Activated naive CD4-positive, alpha-beta T cell treated with anti-CD3 and anti-CD28 coated beads, Interleukin-2, amount 50 U/mL, for 24 hours (primary cell): Measurements from ENCODE around the gene TCF12.
A peak's percentile ranks its signal among the peaks of the same experiment; 100 is the strongest.
"Not testable (repeated sequence)": the region's sequence is repeated elsewhere in the genome, so short reads cannot be mapped to it uniquely, and the experiment has no call there.

Experiments used
- H3K27ac Mint-ChIP-seq: one replicate; pipeline ENCODE4 v1.8.0; 2021; ENCODE audit warnings: mild to moderate bottlenecking, mixed read lengths
- H3K27me3 Mint-ChIP-seq: one replicate; pipeline ENCODE4 v1.8.0; 2021; ENCODE audit warnings: mixed read lengths
- H3K36me3 Mint-ChIP-seq: one replicate; pipeline ENCODE4 v1.8.0; 2021; ENCODE audit warnings: mixed read lengths
- H3K4me1 Mint-ChIP-seq: one replicate; pipeline ENCODE4 v1.8.0; 2021; ENCODE audit warnings: mixed read lengths
- H3K4me3 Mint-ChIP-seq: one replicate; pipeline ENCODE4 v1.8.0; 2021; ENCODE audit warnings: mild to moderate bottlenecking, mixed read lengths
- H3K9me3 Mint-ChIP-seq: one replicate; pipeline ENCODE4 v1.8.0; 2021; ENCODE audit warnings: mixed read lengths

The TCF12 gene

DNA sequence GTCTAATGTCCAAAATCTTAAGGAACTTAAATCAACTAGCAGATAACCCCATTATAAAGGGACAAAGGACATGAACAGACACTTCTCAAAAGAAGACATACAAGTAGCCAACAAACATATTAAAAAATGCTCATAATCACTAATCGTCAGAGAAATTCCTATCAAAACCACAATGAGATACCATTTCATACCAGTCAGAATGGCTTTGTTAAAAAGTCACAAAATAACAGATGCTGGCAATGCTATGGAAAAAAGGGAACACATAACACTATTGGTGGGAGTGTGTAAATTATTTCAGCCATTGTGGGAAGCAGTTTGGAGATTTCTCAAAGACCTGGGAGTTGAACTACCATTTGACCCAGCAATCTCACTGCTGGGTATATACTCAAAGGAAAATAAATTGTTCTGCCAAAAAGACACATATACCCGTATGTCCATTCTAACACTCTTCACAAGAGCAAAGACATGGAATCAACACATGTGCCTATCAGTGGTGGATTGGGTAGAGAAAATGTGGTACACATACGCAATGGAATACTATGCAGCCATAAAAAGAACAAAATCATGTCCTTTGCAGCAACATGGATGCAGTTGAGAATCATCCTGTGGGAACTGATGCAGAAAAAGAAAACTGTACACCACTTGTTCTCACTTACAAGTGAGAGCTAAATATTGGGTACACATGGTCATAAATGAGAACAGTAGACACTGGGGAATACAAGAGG is 78.5 kb downstream of the TCF12 start:
- Mint-ChIP-seq H3K4me1 (peaks cover 31% of the 10 kb centered on the region), H3K27me3 (no peaks in the 10 kb centered on the region), H3K27ac (no peak overlapping the region), H3K9me3 (no peaks in the 10 kb centered on the region), H3K4me3 (no peak overlapping the region), H3K36me3 (peaks cover 21% of the 10 kb centered on the region)

DNA sequence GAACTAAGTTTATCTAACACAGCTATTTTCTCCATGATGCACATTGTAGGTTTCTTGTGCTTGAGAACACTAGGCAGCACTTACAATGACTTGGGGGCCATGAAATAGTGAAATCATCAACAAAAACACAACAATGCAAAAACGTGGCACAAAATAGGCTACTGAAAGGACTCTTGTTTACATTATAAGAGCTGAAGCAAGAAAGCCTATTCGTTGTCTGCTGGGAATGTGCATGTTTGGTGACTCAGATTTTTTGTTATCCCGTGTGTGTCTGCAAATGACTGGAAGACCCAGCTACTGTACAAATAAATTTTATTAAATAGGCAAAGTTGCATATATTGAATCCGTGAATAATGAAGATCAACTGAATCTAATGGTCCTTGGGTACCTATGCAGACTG is 85.0 kb downstream of the TCF12 start:
- no peak overlapping the region for H3K4me3 Mint-ChIP-seq
- H3K4me1 Mint-ChIP-seq, result peaks cover 38% of the 10 kb centered on the region
- H3K27me3 Mint-ChIP-seq, result no peaks in the 10 kb centered on the region
- H3K27ac Mint-ChIP-seq, result no peak overlapping the region
- H3K9me3 Mint-ChIP-seq, result no peaks in the 10 kb centered on the region
- H3K36me3 Mint-ChIP-seq, result peaks cover 15% of the 10 kb centered on the region

DNA sequence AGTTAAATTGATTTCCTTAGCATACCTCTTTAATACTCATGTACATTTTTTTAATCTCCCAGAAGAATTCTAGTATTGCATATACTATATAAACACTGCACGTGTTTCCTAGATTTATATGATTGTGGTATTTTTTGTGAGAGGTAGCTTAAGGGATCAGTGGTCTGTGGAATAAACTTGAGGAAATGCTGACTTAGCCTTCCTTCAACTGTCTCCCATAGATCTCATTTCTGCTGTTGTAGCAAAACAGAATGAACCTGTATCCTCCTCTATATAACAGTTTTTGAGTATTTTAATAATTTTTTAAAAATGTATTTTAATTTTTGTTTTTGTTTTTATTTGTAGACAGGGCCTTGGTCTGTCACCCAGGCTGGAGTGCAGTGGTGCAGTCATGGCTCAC is 86.8 kb downstream of the TCF12 start:
- Mint-ChIP-seq H3K27me3 (no peaks in the 10 kb centered on the region), H3K36me3 (peaks cover 18% of the 10 kb centered on the region), H3K27ac (no peak overlapping the region), H3K4me3 (no peak overlapping the region), H3K4me1 (peaks cover 40% of the 10 kb centered on the region), H3K9me3 (no peaks in the 10 kb centered on the region)

DNA sequence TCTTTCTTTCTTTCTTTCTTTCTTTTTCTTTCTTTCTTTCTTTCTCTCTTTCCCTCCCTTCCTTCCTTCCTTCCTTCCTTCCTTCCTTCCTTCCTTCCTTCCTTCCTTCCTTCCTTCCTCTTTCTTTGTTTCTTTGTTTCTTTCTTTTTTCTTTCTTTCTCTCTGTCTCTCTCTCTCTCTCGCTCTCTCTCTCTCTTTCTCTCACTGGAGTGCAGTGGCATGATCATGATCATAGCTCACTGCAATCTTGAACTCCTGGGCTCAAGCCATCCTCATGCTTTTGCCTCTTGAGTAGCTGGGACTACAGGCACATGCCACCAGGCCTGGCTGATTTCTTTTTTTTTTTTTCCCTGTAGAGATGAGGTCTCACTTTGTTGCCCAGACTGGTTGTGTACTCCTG is 89.4 kb downstream of the TCF12 start:
- H3K9me3 Mint-ChIP-seq, H3K4me3 Mint-ChIP-seq, H3K27me3 Mint-ChIP-seq: not testable (repeated sequence)
- Mint-ChIP-seq H3K36me3 (peaks cover 12% of the 10 kb centered on the region), H3K4me1 (peaks cover 50% of the 10 kb centered on the region), H3K27ac (peak overlapping the region; percentile 83)

GRCh38 chr15:57010724-57011123 is 92.3 kb downstream of the TCF12 start:
- no peaks in the 10 kb centered on the region for H3K27me3 Mint-ChIP-seq
- H3K9me3 Mint-ChIP-seq, result no peaks in the 10 kb centered on the region
- H3K4me1 Mint-ChIP-seq, result peaks cover 55% of the 10 kb centered on the region
- peaks cover 6% of the 10 kb centered on the region for H3K36me3 Mint-ChIP-seq
- H3K4me3 Mint-ChIP-seq, result no peak overlapping the region
- H3K27ac Mint-ChIP-seq, result no peak overlapping the region

DNA sequence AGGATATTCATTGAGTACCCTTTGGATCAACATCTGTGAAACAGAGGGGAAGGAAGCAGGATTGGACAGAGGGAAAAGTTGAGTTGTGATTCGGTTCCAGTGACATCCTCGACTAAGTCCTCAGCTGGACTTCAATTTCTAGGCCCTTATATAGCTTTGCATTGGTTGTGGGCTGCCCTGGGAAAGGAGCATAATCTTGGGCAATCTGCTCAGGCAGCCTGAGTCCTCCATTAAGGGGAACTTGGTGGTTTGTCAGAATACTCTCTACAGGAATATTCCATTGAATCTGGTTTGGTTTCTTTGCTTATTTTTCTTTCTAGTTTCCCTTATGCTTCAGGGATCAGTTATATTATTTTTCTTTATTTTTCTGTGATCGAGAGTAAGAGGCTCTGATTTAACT is 94.1 kb downstream of the TCF12 start:
- peaks cover 6% of the 10 kb centered on the region for H3K36me3 Mint-ChIP-seq
- H3K9me3 Mint-ChIP-seq, result no peaks in the 10 kb centered on the region
- H3K27ac Mint-ChIP-seq, result no peak overlapping the region
- H3K4me1 Mint-ChIP-seq, result peaks cover 58% of the 10 kb centered on the region
- H3K4me3 Mint-ChIP-seq, result no peak overlapping the region
- no peaks in the 10 kb centered on the region for H3K27me3 Mint-ChIP-seq

DNA sequence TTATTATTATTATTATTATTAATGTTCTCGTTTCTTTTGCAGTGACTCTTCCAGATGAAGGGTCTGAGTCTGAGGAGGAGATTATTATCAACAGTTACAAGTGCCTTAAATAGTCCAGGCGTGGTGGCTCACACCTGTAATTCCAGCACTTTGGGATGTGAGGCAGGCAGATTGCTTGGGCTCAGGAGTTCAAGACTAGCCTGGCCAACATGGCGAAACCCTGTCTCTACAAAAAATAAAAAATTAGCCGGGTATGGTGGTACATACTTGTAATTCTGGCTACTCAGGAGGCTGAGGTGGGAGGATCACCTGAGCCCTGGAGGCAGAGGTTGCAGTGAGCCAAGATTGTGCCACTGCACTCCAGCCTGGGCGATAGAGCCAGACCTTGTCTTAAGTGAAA is 96.5 kb downstream of the TCF12 start:
- not testable (repeated sequence) for H3K27ac Mint-ChIP-seq, H3K36me3 Mint-ChIP-seq, H3K4me3 Mint-ChIP-seq, H3K9me3 Mint-ChIP-seq, H3K27me3 Mint-ChIP-seq
- H3K4me1 Mint-ChIP-seq, result peaks cover 67% of the 10 kb centered on the region

- H3K27ac Mint-ChIP-seq, result no peak overlapping the region
- no peak overlapping the region for H3K4me3 Mint-ChIP-seq
- no peaks in the 10 kb centered on the region for H3K36me3 Mint-ChIP-seq
- peaks cover 68% of the 10 kb centered on the region for H3K4me1 Mint-ChIP-seq
- no peaks in the 10 kb centered on the region for H3K9me3 Mint-ChIP-seq
- H3K27me3 Mint-ChIP-seq, result no peaks in the 10 kb centered on the region
Measured at GRCh38 chr15:57015360-57015759, 96.9 kb downstream of the TCF12 start.

GRCh38 chr15:57015897-57016296 is 97.5 kb downstream of the TCF12 start:
- H3K9me3 Mint-ChIP-seq, result no peaks in the 10 kb centered on the region
- H3K27me3 Mint-ChIP-seq, result no peaks in the 10 kb centered on the region
- H3K4me3 Mint-ChIP-seq, result no peak overlapping the region
- H3K27ac Mint-ChIP-seq, result no peak overlapping the region
- peaks cover 68% of the 10 kb centered on the region for H3K4me1 Mint-ChIP-seq
- peaks cover under 1% of the 10 kb centered on the region for H3K36me3 Mint-ChIP-seq

DNA sequence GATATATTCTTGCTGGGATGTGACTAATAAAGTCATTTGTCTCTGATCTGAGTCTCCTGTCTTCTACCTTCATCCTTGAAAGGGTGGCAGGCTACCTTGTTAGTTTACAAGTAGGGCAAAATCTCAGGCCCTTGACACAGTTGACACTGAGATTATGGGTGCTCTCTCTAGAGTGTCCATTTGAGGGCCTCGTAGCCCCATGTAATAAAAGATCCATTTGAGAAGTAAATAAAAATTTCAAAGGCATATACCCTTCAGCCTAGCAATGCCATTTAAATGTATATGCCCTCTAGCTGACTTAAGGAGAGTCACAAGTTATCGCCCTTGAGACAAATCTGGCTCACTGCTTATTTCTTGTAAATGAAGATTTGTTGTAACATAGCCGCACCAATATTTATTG is 98.6 kb downstream of the TCF12 start:
- H3K4me3 Mint-ChIP-seq, result no peak overlapping the region
- H3K27ac Mint-ChIP-seq, result no peak overlapping the region
- H3K4me1 Mint-ChIP-seq, result peaks cover 69% of the 10 kb centered on the region
- H3K27me3 Mint-ChIP-seq, result no peaks in the 10 kb centered on the region
- no peaks in the 10 kb centered on the region for H3K9me3 Mint-ChIP-seq
- H3K36me3 Mint-ChIP-seq, result peaks cover 1% of the 10 kb centered on the region

GRCh38 chr15:57018151-57018550 is 99.7 kb downstream of the TCF12 start:
- H3K9me3 Mint-ChIP-seq, result no peaks in the 10 kb centered on the region
- no peak overlapping the region for H3K27ac Mint-ChIP-seq
- no peaks in the 10 kb centered on the region for H3K27me3 Mint-ChIP-seq
- peaks cover 1% of the 10 kb centered on the region for H3K36me3 Mint-ChIP-seq
- no peak overlapping the region for H3K4me3 Mint-ChIP-seq
- peaks cover 73% of the 10 kb centered on the region for H3K4me1 Mint-ChIP-seq

DNA sequence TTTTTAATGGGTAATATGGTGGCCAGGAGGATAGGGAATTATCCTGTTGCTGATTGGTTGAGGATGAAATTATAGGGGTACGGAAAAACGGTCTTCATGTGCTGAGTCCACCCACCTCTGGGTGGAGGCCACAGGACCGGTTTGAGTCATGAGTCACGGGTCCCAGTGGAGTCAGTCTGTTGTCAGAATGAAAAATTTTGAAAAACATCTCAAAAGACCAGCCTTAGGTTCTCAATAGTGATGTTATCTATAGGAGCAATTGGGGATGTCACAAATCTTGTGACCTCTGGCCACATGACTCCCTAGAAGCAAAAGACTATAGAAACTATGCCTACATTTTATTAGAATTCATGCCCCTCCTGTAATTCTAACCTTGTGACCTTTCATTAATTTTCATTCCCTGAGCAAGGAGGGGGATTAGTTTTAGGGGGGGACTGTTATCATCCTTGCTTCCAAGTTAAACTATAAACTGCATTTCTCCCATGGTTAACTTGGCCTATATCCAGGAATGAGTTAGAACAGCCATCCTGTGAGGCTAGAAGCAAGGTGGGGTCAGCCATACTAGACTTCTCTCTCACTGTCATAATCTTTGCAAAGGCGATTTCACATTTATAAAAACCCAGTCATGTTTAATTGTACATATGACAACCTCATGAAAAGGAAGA is 101.2 kb downstream of the TCF12 start:
- H3K27me3 Mint-ChIP-seq, result no peaks in the 10 kb centered on the region
- H3K4me1 Mint-ChIP-seq, result peaks cover 71% of the 10 kb centered on the region
- peaks cover 1% of the 10 kb centered on the region for H3K36me3 Mint-ChIP-seq
- no peak overlapping the region for H3K4me3 Mint-ChIP-seq
- no peaks in the 10 kb centered on the region for H3K9me3 Mint-ChIP-seq
- H3K27ac Mint-ChIP-seq, result no peak overlapping the region

GRCh38 chr15:57025264-57025926 is 107.0 kb downstream of the TCF12 start:
- peaks cover 6% of the 10 kb centered on the region for H3K36me3 Mint-ChIP-seq
- H3K9me3 Mint-ChIP-seq, result no peaks in the 10 kb centered on the region
- H3K4me3 Mint-ChIP-seq, result no peak overlapping the region
- H3K27ac Mint-ChIP-seq, result no peak overlapping the region
- H3K4me1 Mint-ChIP-seq, result peaks cover 57% of the 10 kb centered on the region
- no peaks in the 10 kb centered on the region for H3K27me3 Mint-ChIP-seq

DNA sequence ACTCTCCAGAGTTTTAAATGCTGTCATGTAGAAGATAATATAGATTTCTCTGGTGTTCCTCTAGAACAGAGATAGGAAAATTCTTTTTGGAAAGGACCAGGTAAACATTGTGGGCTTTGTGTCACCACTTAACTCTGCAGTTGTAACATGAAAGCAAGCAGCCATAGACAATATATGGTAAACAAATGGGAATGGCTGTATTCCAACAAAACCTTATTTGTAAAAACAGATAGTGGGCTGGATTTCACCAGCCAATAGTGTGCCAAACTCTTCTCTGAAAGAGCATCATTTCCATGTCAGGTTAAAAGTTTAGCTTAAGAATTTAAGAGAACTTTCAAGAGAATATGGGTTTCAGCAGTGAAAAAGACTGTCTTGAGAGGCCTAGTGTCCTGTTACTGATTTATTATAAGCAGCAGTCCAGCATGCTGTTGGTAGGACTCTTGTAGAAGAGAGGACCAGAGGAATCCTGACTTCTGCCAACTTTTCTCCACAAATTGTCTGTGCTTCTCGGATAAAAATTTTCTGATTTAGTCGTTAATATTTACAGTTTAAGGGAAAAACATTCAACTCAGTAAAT is 107.7 kb downstream of the TCF12 start:
- peaks cover 56% of the 10 kb centered on the region for H3K4me1 Mint-ChIP-seq
- H3K9me3 Mint-ChIP-seq, result no peaks in the 10 kb centered on the region
- no peak overlapping the region for H3K27ac Mint-ChIP-seq
- no peaks in the 10 kb centered on the region for H3K27me3 Mint-ChIP-seq
- no peak overlapping the region for H3K4me3 Mint-ChIP-seq
- H3K36me3 Mint-ChIP-seq, result peaks cover 5% of the 10 kb centered on the region

GRCh38 chr15:57027596-57027995 is 109.2 kb downstream of the TCF12 start:
- H3K27me3 Mint-ChIP-seq, result no peaks in the 10 kb centered on the region
- no peak overlapping the region for H3K27ac Mint-ChIP-seq
- H3K4me1 Mint-ChIP-seq, result peaks cover 57% of the 10 kb centered on the region
- H3K9me3 Mint-ChIP-seq, result no peaks in the 10 kb centered on the region
- peaks cover 5% of the 10 kb centered on the region for H3K36me3 Mint-ChIP-seq
- H3K4me3 Mint-ChIP-seq, result no peak overlapping the region

GRCh38 chr15:57028176-57028575 is 109.7 kb downstream of the TCF12 start:
- H3K4me3 Mint-ChIP-seq, result no peak overlapping the region
- H3K9me3 Mint-ChIP-seq, result no peaks in the 10 kb centered on the region
- no peaks in the 10 kb centered on the region for H3K27me3 Mint-ChIP-seq
- H3K4me1 Mint-ChIP-seq, result peaks cover 55% of the 10 kb centered on the region
- H3K36me3 Mint-ChIP-seq, result peaks cover 7% of the 10 kb centered on the region
- no peak overlapping the region for H3K27ac Mint-ChIP-seq
